Measurements from ENCODE around the gene XPO1. TPM values are rescaled to one million over a fixed set of nuclear protein-coding genes. Genes with fewer than 3 reads are reported as not detected.

Gene XPO1
- total RNA-seq, 1 donor from 2014 or later, result 780 TPM

Other genes with a start within 250 kb of the XPO1 start
- 226 TPM for gene USP34, start 67.3 kb downstream of the XPO1 start, total RNA-seq

Measured in occipital lobe (tissue), 1 donor.